Fibroblast of skin of right quadriceps (primary cell): Measurements from ENCODE around the gene NRL.
A peak's percentile ranks its signal among the peaks of the same experiment; 100 is the strongest.

ENCODE experiments used
- DNase-seq: peaks from one replicate; pipeline ENCODE4 v3.0.0-alpha.2; 2013

The NRL gene

GRCh38 chr14:24098927-24099813 is 15.6 kb downstream of the NRL start:
- DNase-seq: no peak

- no peak for DNase-seq
Measured at GRCh38 chr14:24098229-24098926, 16.4 kb downstream of the NRL start.

GRCh38 chr14:24096545-24097181 is 18.1 kb downstream of the NRL start:
- DNase-seq: no peak

- peak; percentile 53 for DNase-seq
Measured at GRCh38 chr14:24095271-24096068, 19.3 kb downstream of the NRL start.

GRCh38 chr14:24094841-24095270 is 19.9 kb downstream of the NRL start:
- DNase-seq: no peak

GRCh38 chr14:24093901-24094840 is 20.6 kb downstream of the NRL start, which contains the start of gene PCK2:
TSS of gene PCK2 (plus strand) at chr14:24094311. CDS start at chr14:24094406, 95 bp downstream.
- peak; percentile 98 for DNase-seq

- DNase-seq: no peak
Measured at GRCh38 chr14:24093207-24093900, 21.4 kb downstream of the NRL start.

- no peak for DNase-seq
Measured at GRCh38 chr14:24092505-24093206, 22.1 kb downstream of the NRL start.

- no peak for DNase-seq
Measured at GRCh38 chr14:24092110-24092504, 22.6 kb downstream of the NRL start.

- DNase-seq: no peak
Measured at GRCh38 chr14:24089890-24090289, 24.9 kb downstream of the NRL start.

GRCh38 chr14:24088095-24088494 is 26.7 kb downstream of the NRL start:
- DNase-seq: no peak

- no peak for DNase-seq
Measured at GRCh38 chr14:24087004-24087403, 27.7 kb downstream of the NRL start.

GRCh38 chr14:24086193-24086955 is 28.4 kb downstream of the NRL start:
- no peak for DNase-seq

- DNase-seq: no peak
Measured at GRCh38 chr14:24085215-24085614, 29.5 kb downstream of the NRL start.

GRCh38 chr14:24084440-24084839 is 30.3 kb downstream of the NRL start:
- DNase-seq: no peak

- DNase-seq: no peak
Measured at GRCh38 chr14:24083462-24083861, 31.3 kb downstream of the NRL start.

- no peak for DNase-seq
Measured at GRCh38 chr14:24082411-24083080, 32.2 kb downstream of the NRL start.

- DNase-seq: no peak
Measured at GRCh38 chr14:24081739-24082211, 33.0 kb downstream of the NRL start.
